ENCODE results near the gene NDUFB4. TPM values are rescaled to one million over a fixed set of nuclear protein-coding genes. Genes with fewer than 3 reads are reported as not detected.

Gene NDUFB4
- total RNA-seq, 1 donor from 2014 or later: 107 TPM

DNA sequence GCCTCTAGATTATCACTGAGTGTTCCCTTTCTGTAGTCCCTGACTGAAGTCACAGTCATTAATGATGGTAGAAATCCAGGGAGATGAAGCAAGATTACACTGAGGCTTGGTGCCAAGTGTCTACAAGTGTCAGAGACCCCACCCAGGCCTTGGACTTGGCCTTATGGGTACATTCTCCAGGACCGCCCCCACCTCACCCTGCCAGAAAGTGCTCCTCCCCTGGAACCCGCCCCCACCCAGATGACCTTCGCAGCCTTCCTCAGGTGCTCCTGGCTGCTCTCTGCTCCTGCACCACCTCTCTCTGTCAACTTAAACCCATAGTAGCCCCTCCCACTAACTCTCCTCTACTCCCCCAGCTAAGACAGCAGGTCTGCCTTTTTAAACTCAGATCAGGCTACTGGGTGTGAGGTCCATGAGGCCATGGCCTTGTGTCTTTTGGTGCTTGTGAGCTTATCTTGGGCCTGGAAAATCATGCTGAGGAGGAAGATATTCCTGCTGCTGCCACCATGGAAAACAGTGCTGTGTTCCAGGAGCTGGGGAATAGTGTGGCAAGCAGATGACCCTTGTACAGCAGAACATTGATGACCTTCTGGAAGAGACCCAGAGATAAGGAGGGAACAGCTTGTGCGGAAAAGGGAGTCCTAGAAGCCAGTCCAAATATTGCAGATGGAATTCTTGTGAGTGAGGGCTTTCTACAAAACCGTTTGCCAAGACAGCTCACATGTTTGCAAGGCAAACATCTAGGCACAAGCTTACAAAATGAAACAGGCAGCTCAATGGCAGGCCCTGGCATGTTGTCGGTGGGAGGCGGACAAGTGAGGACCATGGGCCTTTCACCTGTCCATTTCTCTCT, 40.3 kb upstream of the NDUFB4 start:
- H3K36me3 Mint-ChIP-seq (ENCODE audit: low read depth, unreplicated experiment): peaks cover 4% of the 10 kb centered on the region
- no peaks in the 10 kb centered on the region for H3K9me3 Mint-ChIP-seq (ENCODE audit: unreplicated experiment)
- Histone ChIP-seq H2AFZ (ENCODE audit: low read depth, low read length) (no peak overlapping the region), H3K9me3 (ENCODE audit: insufficient read depth, low read depth, low read length) (no peaks in the 10 kb centered on the region), H3K36me3 (ENCODE audit: insufficient read depth, low read length) (no peaks in the 10 kb centered on the region), H3K4me1 (ENCODE audit: insufficient read depth, low read length) (peaks cover 26% of the 10 kb centered on the region), H3K79me2 (ENCODE audit: insufficient read depth, low read length) (no peaks in the 10 kb centered on the region), H3K27ac (ENCODE audit: low read depth, low read length) (no peak overlapping the region), H3K9ac (ENCODE audit: low read length) (no peak overlapping the region), H4K20me1 (ENCODE audit: insufficient read depth, low read length) (no peaks in the 10 kb centered on the region), H3K4me2 (ENCODE audit: low read length) (no peak overlapping the region), H3K27me3 (ENCODE audit: insufficient read depth, low read length) (no peaks in the 10 kb centered on the region), H3K4me3 (ENCODE audit: insufficient read depth, low read depth, low read length) (no peak overlapping the region)
- no peaks in the 10 kb centered on the region for H3K27me3 Mint-ChIP-seq (ENCODE audit: low read depth, unreplicated experiment)
- FAIRE-seq (no peak), DNase-seq (ENCODE audit: low read depth) (no peak)
- peaks cover 11% of the 10 kb centered on the region for H3K4me1 Mint-ChIP-seq (ENCODE audit: low read depth, unreplicated experiment)
- no peak for TF ChIP-seq CTCF (IDR thresholded peaks at IDR 0.05; ENCODE audit: insufficient read depth, low read depth, low read length)
- TF ChIP-seq EZH2 (IDR thresholded peaks at IDR 0.05; ENCODE audit: insufficient read depth, low read length): no peak
- H3K4me3 Mint-ChIP-seq (ENCODE audit: unreplicated experiment): no peak overlapping the region
- no peak overlapping the region for H3K27ac Mint-ChIP-seq (ENCODE audit: unreplicated experiment)

GRCh38 chr3:120557115-120557514, 39.0 kb upstream of the NDUFB4 start:
- no peak overlapping the region for H3K4me3 ChIP-seq (ENCODE audit: insufficient read depth, low read depth, low read length)
- Mint-ChIP-seq H3K36me3 (ENCODE audit: low read depth, unreplicated experiment) (peaks cover 4% of the 10 kb centered on the region), H3K27me3 (ENCODE audit: low read depth, unreplicated experiment) (no peaks in the 10 kb centered on the region), H3K4me3 (ENCODE audit: unreplicated experiment) (no peak overlapping the region), H3K27ac (ENCODE audit: unreplicated experiment) (no peak overlapping the region), H3K9me3 (ENCODE audit: unreplicated experiment) (no peaks in the 10 kb centered on the region), H3K4me1 (ENCODE audit: low read depth, unreplicated experiment) (peaks cover 13% of the 10 kb centered on the region)
- TF ChIP-seq CTCF (IDR thresholded peaks at IDR 0.05; ENCODE audit: insufficient read depth, low read depth, low read length): no peak
- TF ChIP-seq EZH2 (IDR thresholded peaks at IDR 0.05; ENCODE audit: insufficient read depth, low read length): no peak
- no peaks in the 10 kb centered on the region for H4K20me1 ChIP-seq (ENCODE audit: insufficient read depth, low read length)
- H3K9ac ChIP-seq (ENCODE audit: low read length): no peak overlapping the region
- DNase-seq (ENCODE audit: low read depth) (no peak), FAIRE-seq (no peak)
- no peaks in the 10 kb centered on the region for H3K79me2 ChIP-seq (ENCODE audit: insufficient read depth, low read length)
- no peaks in the 10 kb centered on the region for H3K9me3 ChIP-seq (ENCODE audit: insufficient read depth, low read depth, low read length)
- no peak overlapping the region for H3K27ac ChIP-seq (ENCODE audit: low read depth, low read length)
- no peak overlapping the region for H2AFZ ChIP-seq (ENCODE audit: low read depth, low read length)
- no peaks in the 10 kb centered on the region for H3K27me3 ChIP-seq (ENCODE audit: insufficient read depth, low read length)
- H3K4me2 ChIP-seq (ENCODE audit: low read length): no peak overlapping the region
- H3K36me3 ChIP-seq (ENCODE audit: insufficient read depth, low read length): no peaks in the 10 kb centered on the region
- H3K4me1 ChIP-seq (ENCODE audit: insufficient read depth, low read length): peaks cover 27% of the 10 kb centered on the region

DNA sequence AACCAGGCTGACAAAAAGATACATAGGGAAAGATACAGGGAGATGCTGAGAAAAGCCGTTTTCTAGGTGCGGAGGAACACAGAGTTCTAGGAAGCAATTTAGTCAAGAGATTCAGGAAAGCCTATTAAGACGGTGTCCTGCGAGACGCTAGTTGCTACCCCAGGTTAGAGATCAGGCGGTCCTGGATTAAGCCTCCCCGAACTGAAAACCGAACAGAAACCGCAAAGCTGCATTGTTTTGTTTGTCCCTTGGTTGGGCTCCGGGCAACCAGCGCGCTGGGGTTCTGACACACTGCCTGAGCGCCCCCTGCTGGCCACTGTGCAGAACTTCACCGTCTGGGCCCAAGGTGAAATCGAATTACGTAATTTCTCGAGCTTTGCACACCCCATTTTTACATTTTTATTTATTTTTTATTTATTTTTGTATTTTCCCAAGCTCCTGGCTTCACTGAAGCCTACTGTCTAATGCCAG, 37.3 kb upstream of the NDUFB4 start:
- peak overlapping the region; percentile 98 for H3K27ac Mint-ChIP-seq (ENCODE audit: unreplicated experiment)
- peak; percentile 5 for FAIRE-seq
- H3K79me2 ChIP-seq (ENCODE audit: insufficient read depth, low read length): no peaks in the 10 kb centered on the region

More for the DNA sequence above, 37.3 kb upstream of the NDUFB4 start:
- Histone ChIP-seq H3K27ac (ENCODE audit: low read depth, low read length) (peak overlapping the region; percentile 95), H3K36me3 (ENCODE audit: insufficient read depth, low read length) (no peaks in the 10 kb centered on the region), H3K9me3 (ENCODE audit: insufficient read depth, low read depth, low read length) (no peaks in the 10 kb centered on the region), H3K4me3 (ENCODE audit: insufficient read depth, low read depth, low read length) (peak overlapping the region; percentile 85), H3K4me2 (ENCODE audit: low read length) (peak overlapping the region; percentile 94), H2AFZ (ENCODE audit: low read depth, low read length) (peak overlapping the region; percentile 73), H3K27me3 (ENCODE audit: insufficient read depth, low read length) (no peaks in the 10 kb centered on the region), H3K9ac (ENCODE audit: low read length) (peak overlapping the region; percentile 91), H4K20me1 (ENCODE audit: insufficient read depth, low read length) (no peaks in the 10 kb centered on the region), H3K4me1 (ENCODE audit: insufficient read depth, low read length) (peaks cover 27% of the 10 kb centered on the region)
- H3K36me3 Mint-ChIP-seq (ENCODE audit: low read depth, unreplicated experiment): no peaks in the 10 kb centered on the region
- no peaks in the 10 kb centered on the region for H3K27me3 Mint-ChIP-seq (ENCODE audit: low read depth, unreplicated experiment)
- H3K4me1 Mint-ChIP-seq (ENCODE audit: low read depth, unreplicated experiment): peaks cover 13% of the 10 kb centered on the region
- H3K4me3 Mint-ChIP-seq (ENCODE audit: unreplicated experiment): peak overlapping the region; percentile 85
- peak; percentile 73 for DNase-seq (ENCODE audit: low read depth)
- no peaks in the 10 kb centered on the region for H3K9me3 Mint-ChIP-seq (ENCODE audit: unreplicated experiment)
- TF ChIP-seq CTCF (IDR thresholded peaks at IDR 0.05; ENCODE audit: insufficient read depth, low read depth, low read length) (peak; percentile 98), EZH2 (IDR thresholded peaks at IDR 0.05; ENCODE audit: insufficient read depth, low read length) (no peak)

Data from astrocyte (in vitro differentiated cells and primary cell).